Osteocyte (in vitro differentiated cells): ENCODE data around the gene CPA4. TPM values are rescaled to one million over a fixed set of nuclear protein-coding genes. Genes with fewer than 3 reads are reported as not detected.

Experiments
- DNase-seq: peaks from one replicate; pipeline ENCODE4 v3.0.0; 2021; ENCODE audit warnings: mixed read lengths; ENCODE audit not compliant: unreplicated experiment; ENCODE audit errors: extremely low spot score
- H3K27ac Mint-ChIP-seq: one replicate; pipeline ENCODE4 v1.8.0; 2021; ENCODE audit warnings: mild to moderate bottlenecking, mixed read lengths; ENCODE audit not compliant: unreplicated experiment
- H3K27me3 Mint-ChIP-seq: one replicate; pipeline ENCODE4 v1.8.0; 2021; ENCODE audit warnings: mixed read lengths; ENCODE audit not compliant: unreplicated experiment
- H3K36me3 Mint-ChIP-seq: one replicate; pipeline ENCODE4 v1.8.0; 2021; ENCODE audit warnings: mixed read lengths; ENCODE audit not compliant: unreplicated experiment
- H3K4me1 Mint-ChIP-seq: one replicate; pipeline ENCODE4 v1.8.0; 2021; ENCODE audit warnings: mixed read lengths; ENCODE audit not compliant: unreplicated experiment
- H3K4me3 Mint-ChIP-seq: one replicate; pipeline ENCODE4 v1.8.0; 2021; ENCODE audit warnings: mild to moderate bottlenecking, moderate library complexity, mixed read lengths; ENCODE audit not compliant: unreplicated experiment
- H3K9me3 Mint-ChIP-seq: one replicate; pipeline ENCODE4 v1.8.0; 2021; ENCODE audit warnings: mixed read lengths; ENCODE audit not compliant: unreplicated experiment
- CTCF ChIP-seq: fragments of 200-600 bp; sonication (generic); IDR thresholded peaks from 2 replicates; pipeline ENCODE4 v1.5.0; 2021; ENCODE audit warnings: antibody characterized with exemption, mild to moderate bottlenecking, moderate library complexity
- total RNA-seq: library from RNA; stranded (reverse); gene quantifications from 2 replicates; pipeline ENCODE4 v1.2.1, GENCODE V29; 2021

CPA4 gene
- total RNA-seq, 1 donor from 2014 or later = 23.6 TPM

- H3K4me1 Mint-ChIP-seq = peaks cover 71% of the 10 kb centered on the region
- H3K4me3 Mint-ChIP-seq = no peak overlapping the region
- no peak for TF ChIP-seq CTCF
- no peak overlapping the region for H3K27ac Mint-ChIP-seq
- peaks cover 4% of the 10 kb centered on the region for H3K9me3 Mint-ChIP-seq
- no peaks in the 10 kb centered on the region for H3K27me3 Mint-ChIP-seq
- no peak for DNase-seq
- peaks cover 3% of the 10 kb centered on the region for H3K36me3 Mint-ChIP-seq
Observed at GRCh38 chr7:130367836-130368746, 75.1 kb downstream of the CPA4 start.

- TF ChIP-seq CTCF = no peak
- peak overlapping the region; percentile 3 for H3K4me3 Mint-ChIP-seq
- H3K4me1 Mint-ChIP-seq = peaks cover 71% of the 10 kb centered on the region
Observed at GRCh38 chr7:130369110-130369711, 76.2 kb downstream of the CPA4 start.

DNA sequence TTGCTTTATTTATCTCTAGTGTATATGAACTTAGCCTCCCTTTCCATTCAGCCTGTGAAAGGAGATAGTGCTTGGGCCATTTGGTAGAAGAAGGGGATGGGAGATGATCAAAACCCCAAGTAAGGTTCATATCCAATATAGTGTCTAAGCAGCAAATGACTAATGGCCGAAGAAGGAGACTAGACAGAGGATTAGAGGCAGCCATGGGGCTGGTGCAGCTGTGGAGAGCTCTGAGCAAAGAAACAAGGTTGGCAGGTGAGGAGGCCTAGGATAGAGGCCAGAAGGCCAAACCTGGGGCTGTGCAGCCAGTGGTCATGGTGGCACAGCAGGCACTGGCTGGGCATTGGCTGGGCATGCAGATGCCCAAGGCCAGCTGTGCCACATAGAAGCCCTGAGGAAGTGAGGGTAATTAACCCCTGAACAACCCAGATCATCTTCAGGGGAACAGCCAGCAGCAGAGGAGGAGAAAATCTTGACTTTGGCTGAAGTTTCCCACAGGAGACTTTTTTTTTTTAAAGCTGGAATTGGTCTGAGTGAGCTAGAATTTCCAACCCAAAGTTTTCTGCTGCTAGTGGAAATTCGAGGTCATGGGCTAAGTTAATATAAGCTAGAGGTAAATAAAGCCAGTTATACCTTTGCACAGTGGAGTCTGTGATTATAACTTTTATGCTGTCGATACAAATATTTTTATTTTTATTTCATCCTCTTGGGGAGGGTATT lies 77.0 kb downstream of the CPA4 start:
- peaks cover 79% of the 10 kb centered on the region for H3K4me1 Mint-ChIP-seq
- no peak for DNase-seq
- H3K9me3 Mint-ChIP-seq = peaks cover 4% of the 10 kb centered on the region
- peak overlapping the region; percentile 78 for H3K27ac Mint-ChIP-seq
- peaks cover 3% of the 10 kb centered on the region for H3K36me3 Mint-ChIP-seq
- H3K27me3 Mint-ChIP-seq = no peaks in the 10 kb centered on the region
- peak overlapping the region; percentile 9 for H3K4me3 Mint-ChIP-seq
- TF ChIP-seq CTCF = no peak

More at GRCh38 chr7:130369110-130369711, 76.2 kb downstream of the CPA4 start:
- Mint-ChIP-seq H3K9me3 (peaks cover 4% of the 10 kb centered on the region), H3K27me3 (no peaks in the 10 kb centered on the region), H3K36me3 (peaks cover 3% of the 10 kb centered on the region), H3K27ac (peak overlapping the region; percentile 78)
- DNase-seq = no peak

- Mint-ChIP-seq H3K27ac (peak overlapping the region; percentile 98), H3K27me3 (no peaks in the 10 kb centered on the region), H3K4me1 (peaks cover 73% of the 10 kb centered on the region), H3K4me3 (no peak overlapping the region), H3K36me3 (peaks cover 3% of the 10 kb centered on the region), H3K9me3 (peaks cover 4% of the 10 kb centered on the region)
- DNase-seq = no peak
- TF ChIP-seq CTCF = no peak
Observed at GRCh38 chr7:130371046-130371445, 78.1 kb downstream of the CPA4 start.
